GM21786 (cell line): ENCODE results near the gene SF3A1.
"Not testable (repeated sequence)": the region's sequence is repeated elsewhere in the genome, so short reads cannot be mapped to it uniquely, and the experiment has no call there.

Experiments
- ATAC-seq: cut with Tn5 transposase; IDR thresholded peaks from one replicate; pipeline ENCODE4 v1.9.1; 2021; ENCODE audit not compliant: unreplicated experiment

The SF3A1 gene

GRCh38 chr22:30356449-30357235 is at the start of gene SF3A1, which contains the start of gene CCDC157:
TSS of gene SF3A1 (minus strand) at chr22:30356894. CDS start at chr22:30356792, 102 bp downstream.
TSS of gene CCDC157 (plus strand) at chr22:30357007. CDS start at chr22:30366001, 8,994 bp downstream.
- ATAC-seq: peak; percentile 80

- no peak for ATAC-seq
These were observed 49.7 kb upstream of the SF3A1 start for GRCh38 chr22:30406400-30406799.

GRCh38 chr22:30405731-30406130 is 49.0 kb upstream of the SF3A1 start:
- ATAC-seq: no peak

- ATAC-seq: no peak
These were observed 47.6 kb upstream of the SF3A1 start for GRCh38 chr22:30404307-30404706.

- ATAC-seq: not testable (repeated sequence)
These were observed 46.0 kb upstream of the SF3A1 start for GRCh38 chr22:30402766-30403104.

- no peak for ATAC-seq
These were observed 45.5 kb upstream of the SF3A1 start for GRCh38 chr22:30402028-30402765.

- ATAC-seq: not testable (repeated sequence)
These were observed 44.3 kb upstream of the SF3A1 start for GRCh38 chr22:30401024-30401423.

GRCh38 chr22:30400159-30400558 is 43.5 kb upstream of the SF3A1 start:
- no peak for ATAC-seq

GRCh38 chr22:30399718-30400117 is 43.0 kb upstream of the SF3A1 start:
- no peak for ATAC-seq

GRCh38 chr22:30398685-30399680 is 42.3 kb upstream of the SF3A1 start:
- no peak for ATAC-seq

GRCh38 chr22:30397656-30398635 is 41.3 kb upstream of the SF3A1 start:
- ATAC-seq: no peak

- no peak for ATAC-seq
These were observed 40.4 kb upstream of the SF3A1 start, which contains the start of gene SEC14L2 for GRCh38 chr22:30396871-30397655. TSS of gene SEC14L2 (plus strand) at chr22:30397018. CDS start at chr22:30397117, 99 bp downstream.

GRCh38 chr22:30393885-30394284 is 37.2 kb upstream of the SF3A1 start:
- ATAC-seq: no peak

- no peak for ATAC-seq
These were observed 36.6 kb upstream of the SF3A1 start for GRCh38 chr22:30393322-30393680.

GRCh38 chr22:30392661-30393321 is 36.1 kb upstream of the SF3A1 start:
- no peak for ATAC-seq

GRCh38 chr22:30390974-30391691 is 34.4 kb upstream of the SF3A1 start:
- ATAC-seq: no peak

GRCh38 chr22:30386960-30387827 is 30.5 kb upstream of the SF3A1 start, which contains the start of gene RNF215:
TSS of gene RNF215 (minus strand) at chr22:30387411. CDS start at chr22:30387313, 98 bp downstream.
- peak; percentile 62 for ATAC-seq
